GM18498 (cell line): Measurements from ENCODE around the gene FOSB.

ENCODE experiments used
- ATAC-seq: cut with Tn5 transposase; IDR thresholded peaks from one replicate; pipeline ENCODE4 v1.9.1; 2021; ENCODE audit warnings: mild to moderate bottlenecking, moderate library complexity; ENCODE audit not compliant: unreplicated experiment

Gene FOSB

GRCh38 chr19:45442408-45442777 lies 25.4 kb upstream of the FOSB start:
- no peak for ATAC-seq

- ATAC-seq: no peak
Measured at GRCh38 chr19:45442778-45443461, 24.9 kb upstream of the FOSB start.

GRCh38 chr19:45443462-45444317 lies 24.1 kb upstream of the FOSB start:
- ATAC-seq: no peak

GRCh38 chr19:45444318-45445041 lies 23.3 kb upstream of the FOSB start:
- ATAC-seq: peak; percentile 53

GRCh38 chr19:45445139-45445538 lies 22.7 kb upstream of the FOSB start:
- ATAC-seq: no peak

GRCh38 chr19:45446295-45446694 lies 21.5 kb upstream of the FOSB start:
- no peak for ATAC-seq

- ATAC-seq: no peak
Measured at GRCh38 chr19:45446944-45447343, 20.9 kb upstream of the FOSB start.

GRCh38 chr19:45448425-45448756 lies 19.4 kb upstream of the FOSB start:
- ATAC-seq: no peak

GRCh38 chr19:45448887-45449299 lies 18.9 kb upstream of the FOSB start:
- ATAC-seq: no peak

GRCh38 chr19:45450012-45450333 lies 17.8 kb upstream of the FOSB start:
- no peak for ATAC-seq

GRCh38 chr19:45451131-45451849 lies 16.5 kb upstream of the FOSB start:
- ATAC-seq: peak; percentile 32

- ATAC-seq: no peak
Measured at GRCh38 chr19:45451850-45452387, 15.9 kb upstream of the FOSB start.

GRCh38 chr19:45455707-45456499 lies 11.9 kb upstream of the FOSB start:
- no peak for ATAC-seq

- ATAC-seq: no peak
Measured at GRCh38 chr19:45456500-45456815, 11.3 kb upstream of the FOSB start.

- ATAC-seq: no peak
Measured at GRCh38 chr19:45457776-45458175, 10.0 kb upstream of the FOSB start.

GRCh38 chr19:45460807-45461347 lies 6.9 kb upstream of the FOSB start:
- no peak for ATAC-seq

GRCh38 chr19:45462174-45462573 lies 5.6 kb upstream of the FOSB start:
- no peak for ATAC-seq

GRCh38 chr19:45463241-45463640 lies 4.6 kb upstream of the FOSB start:
- ATAC-seq: no peak

- no peak for ATAC-seq
Measured at GRCh38 chr19:45464274-45464673, 3.5 kb upstream of the FOSB start.

GRCh38 chr19:45464852-45465441 lies 2.8 kb upstream of the FOSB start:
- no peak for ATAC-seq
